Right renal cortex interstitium (tissue), 3 donors: ENCODE measurements around the gene ARHGEF17. TPM values are rescaled to one million over a fixed set of nuclear protein-coding genes. Genes with fewer than 3 reads are reported as not detected.
"Not testable (repeated sequence)": the region's sequence is repeated elsewhere in the genome, so short reads cannot be mapped to it uniquely, and the experiment has no call there.

ENCODE experiments used
- DNase-seq, 3 donors: peaks; one replicate each; pipeline ENCODE4 v3.0.0-alpha.2; 2013; ENCODE audit warnings: low read depth in 3 of 3, low spot score in 2 of 3
- polyA plus RNA-seq, 3 donors: library from polyadenylated mRNA; unstranded; fragments of 120-200 nt; gene quantifications; one replicate each; pipeline ENCODE4 v1.2.1, GENCODE V29; 2013; ENCODE audit not compliant: insufficient read length in 3 of 3

Gene ARHGEF17
- polyA plus RNA-seq, 3 donors: 70.2 to 73.5 (median 71.0) TPM

DNA sequence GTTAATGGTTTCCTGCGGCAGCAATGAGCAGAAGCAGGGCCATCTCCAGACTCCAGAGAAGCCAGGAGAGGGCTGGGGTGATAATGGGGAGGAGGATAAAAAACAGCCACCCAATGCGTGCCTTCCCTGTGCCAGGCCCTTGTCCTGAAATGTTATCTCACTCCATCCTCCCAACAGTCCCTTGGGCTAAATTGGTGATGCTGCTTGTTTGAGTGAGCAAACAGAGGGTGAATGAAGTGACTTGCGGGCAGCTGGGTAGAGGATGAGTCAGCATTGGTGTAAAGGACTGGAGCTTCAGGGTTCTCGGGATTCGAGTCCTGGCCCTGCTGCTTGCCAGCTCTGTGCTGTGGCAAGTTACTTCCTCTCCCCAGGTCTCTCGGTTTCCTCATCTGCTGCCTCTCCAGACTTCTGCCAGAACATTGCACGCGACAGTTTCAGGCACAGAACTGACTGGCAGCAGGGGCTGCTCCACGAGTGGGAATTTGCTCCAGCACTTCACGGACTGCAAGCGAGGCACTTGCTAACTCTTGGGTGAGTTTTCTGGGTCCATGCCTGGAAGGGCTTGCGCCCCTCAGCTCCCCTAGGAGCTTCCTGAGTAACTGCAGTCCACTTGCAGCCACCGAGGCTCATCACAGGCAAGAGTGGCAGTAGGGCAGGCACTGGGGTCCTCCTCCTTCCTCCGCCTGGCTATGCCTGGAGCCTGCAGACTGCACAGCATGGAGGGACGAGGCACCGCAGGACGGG is 36.0 kb upstream of the ARHGEF17 start, which contains the start of gene P2RY6:
Gene P2RY6, plus strand, starts transcription at position 403 of the 744 bp plus-strand sequence. CDS start 24,181 bp downstream, outside the sequence.
- DNase-seq: no peak

- no peak for DNase-seq
These were observed 35.4 kb upstream of the ARHGEF17 start for GRCh38 chr11:73272680-73273038.

GRCh38 chr11:73273222-73273895 is 34.7 kb upstream of the ARHGEF17 start:
- no peak for DNase-seq

- not testable (repeated sequence) for DNase-seq
These were observed 33.9 kb upstream of the ARHGEF17 start for GRCh38 chr11:73274191-73274590.

DNA sequence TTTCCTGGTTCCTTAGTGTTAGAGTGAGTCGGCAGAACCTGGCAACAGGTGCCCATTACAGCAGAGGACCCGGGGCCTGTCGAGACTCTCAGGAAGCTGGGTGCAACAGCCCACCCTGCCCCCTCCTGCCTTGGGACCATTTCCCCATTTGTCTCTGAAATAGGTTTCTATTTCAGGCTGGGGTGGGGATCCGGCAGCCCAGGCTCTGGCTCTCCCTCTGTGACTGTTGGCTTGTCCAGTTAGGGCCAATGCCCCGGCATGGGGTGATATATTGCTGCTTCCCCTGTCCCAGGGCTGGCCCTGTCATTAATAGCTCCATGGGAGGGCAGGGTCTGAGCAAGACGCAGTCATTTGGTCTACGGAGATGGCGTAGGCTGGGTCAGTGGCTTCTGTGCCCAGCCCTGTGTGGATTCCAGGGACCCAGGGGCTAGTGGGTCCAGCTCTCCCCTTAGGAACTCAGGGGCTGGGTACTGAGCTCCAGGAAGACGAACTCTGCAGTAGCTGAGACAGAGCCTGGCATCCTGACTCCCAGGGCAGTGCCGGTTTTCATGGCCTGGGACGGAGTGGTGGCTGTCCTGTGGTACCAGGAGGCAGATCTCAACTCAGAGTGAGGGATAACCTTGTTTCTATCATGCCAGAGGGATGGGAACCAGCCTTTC is 33.2 kb upstream of the ARHGEF17 start:
- DNase-seq: no peak

- DNase-seq: no peak
These were observed 32.7 kb upstream of the ARHGEF17 start for GRCh38 chr11:73275381-73275750.

DNA sequence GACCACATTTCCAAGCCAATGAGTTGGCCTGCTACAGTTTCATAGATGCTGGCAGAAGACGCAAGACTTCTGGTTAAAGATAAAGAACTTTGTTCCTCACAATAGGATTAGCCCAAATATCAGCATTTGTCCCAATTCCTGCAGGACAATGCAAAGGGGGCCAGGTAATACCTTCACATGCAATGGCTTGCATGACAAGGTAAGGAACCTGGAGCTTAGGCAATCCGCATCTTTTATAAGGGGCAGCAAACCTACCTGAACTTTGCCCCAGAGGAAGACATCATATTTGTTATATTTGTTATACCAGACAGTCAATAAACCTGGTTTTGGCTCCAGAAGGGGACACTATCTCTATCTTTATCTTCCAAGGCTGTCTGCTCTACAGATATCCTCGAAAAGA is 30.6 kb upstream of the ARHGEF17 start:
- DNase-seq: no peak

GRCh38 chr11:73280626-73281025 is 27.4 kb upstream of the ARHGEF17 start:
- DNase-seq: no peak

DNA sequence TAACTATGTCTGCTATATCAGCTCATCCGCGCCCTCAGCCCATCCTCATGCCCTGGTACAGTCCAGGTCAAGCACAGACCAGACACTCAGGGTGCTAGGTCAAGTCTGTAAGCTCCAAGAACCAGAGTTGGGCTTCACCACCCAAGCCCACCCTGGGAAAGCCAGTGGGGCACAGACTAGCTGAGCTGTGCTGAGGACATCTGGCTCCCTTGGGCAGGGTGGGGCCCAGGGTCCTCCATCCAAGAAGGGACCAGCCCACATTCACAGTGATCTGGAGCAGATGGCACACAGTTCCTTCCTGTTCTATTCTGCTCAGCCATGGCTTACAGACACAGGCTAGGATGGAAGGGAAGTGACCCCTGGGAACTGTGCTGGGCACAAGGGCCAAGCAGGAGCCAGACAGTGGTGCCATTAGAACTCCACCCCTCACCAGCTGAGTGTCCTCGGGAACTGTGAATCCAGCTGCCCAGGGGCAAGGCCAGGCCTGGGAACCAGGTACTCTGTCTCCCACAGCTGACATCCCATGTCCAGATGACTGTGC is 26.8 kb upstream of the ARHGEF17 start:
- DNase-seq: no peak

DNA sequence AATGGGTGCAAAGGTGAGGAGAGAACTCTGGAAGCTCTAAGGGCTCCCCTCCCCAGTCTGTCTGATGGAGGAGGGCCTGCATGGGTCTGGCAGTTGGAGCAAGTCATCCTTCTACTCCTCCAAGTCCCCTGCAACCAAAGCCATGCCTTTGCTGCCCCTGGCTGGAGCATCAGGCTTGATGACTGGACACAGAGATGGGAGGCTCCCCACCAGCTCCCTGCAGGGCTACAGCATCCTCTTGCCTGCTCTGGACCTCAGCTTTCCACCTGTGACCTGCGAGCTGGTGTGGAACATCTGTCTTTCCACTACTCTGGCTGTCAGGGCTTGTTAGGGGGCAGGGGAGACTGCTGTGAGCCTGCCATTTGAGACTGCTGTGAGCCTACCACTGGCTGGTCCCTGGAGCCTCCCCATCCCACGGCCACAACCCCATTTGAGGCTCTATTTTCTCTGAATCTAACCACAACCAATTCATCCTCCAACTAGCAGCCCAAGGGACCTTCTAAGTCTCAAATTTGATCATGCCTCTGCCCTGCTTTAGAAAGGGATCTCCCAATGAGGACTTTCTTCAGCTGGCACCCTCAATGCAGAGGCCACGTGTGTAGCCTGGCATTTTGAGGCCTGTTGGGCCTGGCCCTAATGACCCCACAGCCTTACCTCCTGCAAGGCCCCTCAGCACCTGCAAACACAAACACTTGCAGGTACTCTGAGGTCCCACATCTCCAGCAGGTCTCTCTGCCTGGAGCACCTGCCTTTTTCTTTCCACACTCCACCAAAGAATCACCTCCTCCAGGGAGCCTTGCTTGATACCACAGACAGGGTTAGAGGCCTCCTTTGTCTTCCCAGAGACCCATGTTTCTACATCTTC is 26.0 kb upstream of the ARHGEF17 start:
- DNase-seq: no peak

DNA sequence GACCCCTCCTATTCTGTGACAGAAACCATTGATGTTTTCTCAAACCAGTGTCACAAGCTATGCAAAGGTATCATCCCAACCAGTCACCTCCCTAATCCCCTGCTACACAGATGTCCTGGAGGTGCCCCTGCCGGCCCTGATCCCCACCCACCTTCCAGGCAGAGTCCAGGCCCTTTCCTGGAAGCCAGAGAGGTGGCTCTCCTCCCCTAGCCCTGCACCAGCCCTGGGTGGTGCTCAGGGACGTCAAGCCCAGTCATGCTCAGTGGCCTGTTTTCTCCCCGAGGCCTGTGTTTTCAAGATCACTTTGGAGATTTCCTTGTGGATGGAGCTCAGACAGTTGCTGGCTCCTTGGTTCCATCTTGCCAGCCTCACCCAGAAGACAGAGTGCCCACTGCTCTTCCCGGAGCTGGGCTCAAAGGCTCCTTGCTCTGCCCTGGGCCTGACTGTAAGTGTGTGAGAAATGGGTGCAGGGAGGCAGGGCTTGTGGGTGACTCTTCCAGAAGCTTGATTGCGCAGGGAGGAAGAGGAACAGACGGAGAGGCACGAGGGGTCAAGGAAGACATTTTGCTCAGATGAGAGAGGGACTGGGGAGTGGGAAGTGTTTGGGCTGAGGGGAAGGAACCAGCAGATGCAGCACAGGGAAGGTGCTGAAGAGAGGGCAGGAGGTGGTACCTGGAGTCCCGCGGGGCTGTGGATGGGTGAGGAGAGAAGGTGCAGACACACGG is 24.6 kb upstream of the ARHGEF17 start:
- DNase-seq: no peak

GRCh38 chr11:73284106-73284505 is 24.0 kb upstream of the ARHGEF17 start:
- DNase-seq: no peak

GRCh38 chr11:73285721-73286120 is 22.4 kb upstream of the ARHGEF17 start:
- no peak for DNase-seq

GRCh38 chr11:73286240-73286810 is 21.8 kb upstream of the ARHGEF17 start:
- DNase-seq: no peak

DNA sequence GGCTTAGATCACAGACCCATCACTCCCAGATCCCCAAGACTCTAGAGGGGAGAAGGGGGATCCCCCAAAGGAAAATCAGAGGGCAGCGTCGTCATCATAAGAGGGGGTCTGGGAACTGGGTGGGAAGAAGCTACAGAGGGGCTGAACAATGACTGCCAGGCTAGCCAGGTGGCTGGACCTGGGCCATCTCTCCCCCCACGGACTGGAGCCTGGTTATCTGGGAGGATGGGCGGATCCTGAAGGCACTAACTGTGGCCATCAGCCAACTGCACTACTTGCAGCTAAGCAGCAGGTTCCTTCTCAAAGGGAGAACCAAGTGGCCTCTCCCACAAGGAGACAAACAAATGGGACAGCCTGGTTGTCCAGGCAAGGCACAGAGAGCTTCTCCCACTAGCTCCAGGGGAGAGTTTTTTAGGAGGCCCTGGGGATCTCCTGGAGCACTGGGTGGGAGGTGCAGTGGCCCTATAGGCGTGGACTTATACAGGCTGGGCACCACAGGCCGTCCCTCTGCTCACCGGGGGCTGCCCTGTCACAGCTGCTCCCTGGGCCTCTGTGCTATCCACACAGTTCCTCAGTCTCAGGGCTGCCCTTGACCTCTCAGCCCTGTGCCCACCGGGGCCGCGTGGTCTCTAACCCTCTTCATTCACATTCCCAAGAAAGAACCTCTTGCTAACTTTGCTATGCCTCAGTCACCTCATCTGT is 20.5 kb upstream of the ARHGEF17 start:
- no peak for DNase-seq

GRCh38 chr11:73288192-73288872 is 19.7 kb upstream of the ARHGEF17 start:
- no peak for DNase-seq

GRCh38 chr11:73288873-73289707 is 19.0 kb upstream of the ARHGEF17 start:
- peak in 1 of 3 donors; percentile 56 for DNase-seq
